A549 (cell line): ENCODE data around the gene SLC39A11. TPM values are rescaled to one million over a fixed set of nuclear protein-coding genes. Genes with fewer than 3 reads are reported as not detected.

Experiments used
- ATAC-seq, 2 experiments: fragments of 200-7000 bp in 1 of 2; fragments of >200 bp in 1 of 2; cut with Nextera tagmentation in 1 of 2; cut with Tn5 transposase in 1 of 2; 3 replicates each; pipeline versions ENCODE4 v1.8.0 to v1.9.1; 2018 to 2020; ENCODE audit warnings: mild to moderate bottlenecking in 1 of 2, moderate library complexity in 1 of 2
- CTCF ChIA-PET: fragments of 300-600 bp; sonication (Branson Sonifier 250); formaldehyde crosslinking; extraction: SDS; loops from one replicate; lab custom pipeline; 2021; ENCODE audit warnings: antibody characterized with exemption, inconsistent platforms; lab: Yijun Ruan, JAX
- POLR2A ChIA-PET: fragments of 350-600 bp; formaldehyde crosslinking; extraction: SDS; loops from one replicate; lab custom pipeline; 2021; ENCODE audit warnings: antibody characterized with exemption, inconsistent platforms; lab: Yijun Ruan, JAX
- DNase-seq, 2 experiments: peaks; one replicate each; pipeline versions ENCODE4 v3.0.0 to v3.0.0-alpha.2; 2011 to 2016; ENCODE audit warnings: low read depth in 1 of 2, low spot score in 1 of 2
- FAIRE-seq: peaks from 2 replicates; lab custom pipeline; 2011; peaks lifted over from hg19 to GRCh38; lab: Jason Lieb, UNC
- H3K27ac ChIP-seq, 2 experiments: fragments of >200 bp; sonication (Bioruptor Twin); formaldehyde crosslinking; 3 replicates each; pipeline ENCODE4 v1.5.1; 2016 to 2017
- H3K4me1 ChIP-seq: fragments of >200 bp; sonication (Bioruptor Twin); formaldehyde crosslinking; 3 replicates; pipeline ENCODE4 v1.6.1; 2016
- H3K4me2 ChIP-seq: fragments of >200 bp; sonication (Bioruptor Twin); formaldehyde crosslinking; 3 replicates; pipeline ENCODE4 v1.6.1; 2016
- H3K4me3 ChIP-seq: fragments of >200 bp; sonication (Bioruptor Twin); formaldehyde crosslinking; 3 replicates; pipeline ENCODE4 v1.5.1; 2016
- H3K9me3 ChIP-seq: fragments of >200 bp; sonication (Bioruptor Twin); formaldehyde crosslinking; 3 replicates; pipeline ENCODE4 v1.6.1; 2016
- BHLHE40 ChIP-seq: IDR thresholded peaks from 2 replicates; pipeline ENCODE4 v1.6.1; 2012; ENCODE audit warnings: low read depth, low read length, inconsistent platforms
- CBX2 ChIP-seq: fragments of 200-600 bp; sonication (generic); IDR thresholded peaks from 2 replicates; pipeline ENCODE4 v1.6.1; 2016; ENCODE audit warnings: low read depth, mild to moderate bottlenecking, borderline replicate concordance
- EHF ChIP-seq: fragments of 250-450 bp; sonication (Bioruptor Pico); IDR thresholded peaks from 2 replicates; pipeline ENCODE4 v1.5.0; 2020; ENCODE audit warnings: mild to moderate bottlenecking
- ESRRA ChIP-seq: fragments of 150-350 bp; IDR thresholded peaks from 2 replicates; pipeline ENCODE4 v1.6.1; 2014; ENCODE audit warnings: mild to moderate bottlenecking, low read length, borderline replicate concordance
- FOSL2 ChIP-seq, 2 experiments: fragments of 450-650 bp in 1 of 2; fragments of >200 bp in 1 of 2; sonication (Bioruptor Twin) in 1 of 2; formaldehyde crosslinking; IDR thresholded peaks; 2 replicates each; pipeline versions ENCODE4 v1.5.0 to v1.6.1; 2016 to 2020; ENCODE audit warnings: mild to moderate bottlenecking in 1 of 2, moderate library complexity in 1 of 2
- HEYL ChIP-seq: fragments of 250-450 bp; sonication (Bioruptor Pico); IDR thresholded peaks from 2 replicates; pipeline ENCODE4 v1.8.0; 2021; ENCODE audit warnings: mild to moderate bottlenecking, moderate library complexity
- HOXB5 ChIP-seq: fragments of 250-450 bp; sonication (Bioruptor Pico); IDR thresholded peaks from 2 replicates; pipeline ENCODE4 v1.5.0; 2020; ENCODE audit warnings: mild to moderate bottlenecking, moderate library complexity
- JUN ChIP-seq, 2 experiments: fragments of >200 bp; sonication (Bioruptor Twin); formaldehyde crosslinking; IDR thresholded peaks; 2 replicates in 1 of 2; 3 replicates in 1 of 2; pipeline ENCODE4 v1.6.1; 2016 to 2017
- MAZ ChIP-seq: fragments of 150-350 bp; IDR thresholded peaks from 2 replicates; pipeline ENCODE4 v1.6.1; 2014; ENCODE audit warnings: antibody characterized with exemption, low read depth, low read length, borderline replicate concordance
- NPAS2 ChIP-seq: fragments of 250-450 bp; sonication (Bioruptor Pico); IDR thresholded peaks from 2 replicates; pipeline ENCODE4 v1.8.0; 2022; ENCODE audit warnings: mild to moderate bottlenecking, moderate library complexity, borderline replicate concordance
- NR3C1 ChIP-seq: fragments of >200 bp; sonication (Bioruptor Twin); formaldehyde crosslinking; IDR thresholded peaks from 3 replicates; pipeline ENCODE4 v1.6.1; 2017
- PHF8 ChIP-seq: fragments of 200-600 bp; sonication (generic); IDR thresholded peaks from 2 replicates; pipeline ENCODE4 v1.6.1; 2016; ENCODE audit warnings: low read depth, mild to moderate bottlenecking, antibody characterized with exemption, moderate library complexity, borderline replicate concordance
- POLR2A ChIP-seq: IDR thresholded peaks from 2 replicates; pipeline ENCODE4 v1.6.1; 2012; ENCODE audit warnings: mild to moderate bottlenecking, low read length
- RAD21 ChIP-seq, 2 experiments: fragments of >200 bp in 1 of 2; sonication (Bioruptor Twin) in 1 of 2; formaldehyde crosslinking in 1 of 2; IDR thresholded peaks in 1 of 2; conservative IDR thresholded peaks in 1 of 2; 2 replicates in 1 of 2; 3 replicates in 1 of 2; pipeline ENCODE4 v1.6.1; 2012 to 2018; ENCODE audit warnings: inconsistent platforms in 1 of 2
- RARB ChIP-seq: fragments of 250-450 bp; sonication (Bioruptor Pico); IDR thresholded peaks from 2 replicates; pipeline ENCODE4 v1.8.0; 2021; ENCODE audit warnings: mild to moderate bottlenecking, moderate library complexity
- RNF2 ChIP-seq: fragments of 200-600 bp; sonication (generic); IDR thresholded peaks from 2 replicates; pipeline ENCODE4 v1.6.1; 2016; ENCODE audit warnings: low read depth, mild to moderate bottlenecking, antibody characterized with exemption, moderate library complexity, borderline replicate concordance
- TFCP2L1 ChIP-seq: fragments of 250-450 bp; sonication (Bioruptor Pico); IDR thresholded peaks from 2 replicates; pipeline ENCODE4 v1.5.0; 2021; ENCODE audit warnings: mild to moderate bottlenecking
- ZC3H11A ChIP-seq: fragments of 450-650 bp; IDR thresholded peaks from 2 replicates; pipeline ENCODE4 v1.6.1; 2014; ENCODE audit warnings: antibody characterized with exemption, mild to moderate bottlenecking
- ZFP36 ChIP-seq: fragments of 450-650 bp; IDR thresholded peaks from 2 replicates; pipeline ENCODE4 v1.6.1; 2014; ENCODE audit warnings: borderline replicate concordance; ENCODE audit not compliant: partially characterized antibody
- ZSCAN20 ChIP-seq: fragments of 250-450 bp; sonication (Bioruptor Pico); IDR thresholded peaks from 2 replicates; pipeline ENCODE4 v1.8.0; 2022; ENCODE audit warnings: mild to moderate bottlenecking, moderate library complexity
- WGBS: methylation state at CpG from one replicate; pipeline ENCODE4 v1.1.6; 2017; ENCODE audit errors: missing lambda C conversion rate; 5-methylcytosine and 5-hydroxymethylcytosine counted together
- polyA plus RNA-seq, 4 experiments: library from polyadenylated mRNA; depleted of rRNA in 3 of 4; stranded (reverse); fragments of >200 nt; fragmentation: RNase III in 1 of 4; extraction: RNeasy Plus Mini Kit Qiagen cat#74134 plus additional on column Dnase treatment in 1 of 4; gene quantifications; 2 replicates in 3 of 4; 3 replicates in 1 of 4; pipeline ENCODE4 v1.2.3, GENCODE V29; 2011 to 2017
- TF ChIP-seq, protein P1 (sequence below): fragments of 200-600 bp; sonication (generic); IDR thresholded peaks from 2 replicates; pipeline ENCODE4 v1.6.1; 2016; ENCODE audit warnings: antibody characterized with exemption, mild to moderate bottlenecking, moderate library complexity
- TF ChIP-seq, protein P2 (sequence below): IDR thresholded peaks from 2 replicates; pipeline ENCODE4 v1.6.1; 2012; ENCODE audit warnings: low read depth, borderline replicate concordance
- TF ChIP-seq, protein P3 (sequence below): IDR thresholded peaks from 2 replicates; pipeline ENCODE4 v1.6.1; 2012
- TF ChIP-seq, protein P4 (sequence below): IDR thresholded peaks from 2 replicates; pipeline ENCODE4 v1.6.1; 2012

Gene SLC39A11
- polyA plus RNA-seq, 2 of the 4 experiments (the other 2 are of a cell fraction) = 18.4 to 25.2 TPM

DNA sequence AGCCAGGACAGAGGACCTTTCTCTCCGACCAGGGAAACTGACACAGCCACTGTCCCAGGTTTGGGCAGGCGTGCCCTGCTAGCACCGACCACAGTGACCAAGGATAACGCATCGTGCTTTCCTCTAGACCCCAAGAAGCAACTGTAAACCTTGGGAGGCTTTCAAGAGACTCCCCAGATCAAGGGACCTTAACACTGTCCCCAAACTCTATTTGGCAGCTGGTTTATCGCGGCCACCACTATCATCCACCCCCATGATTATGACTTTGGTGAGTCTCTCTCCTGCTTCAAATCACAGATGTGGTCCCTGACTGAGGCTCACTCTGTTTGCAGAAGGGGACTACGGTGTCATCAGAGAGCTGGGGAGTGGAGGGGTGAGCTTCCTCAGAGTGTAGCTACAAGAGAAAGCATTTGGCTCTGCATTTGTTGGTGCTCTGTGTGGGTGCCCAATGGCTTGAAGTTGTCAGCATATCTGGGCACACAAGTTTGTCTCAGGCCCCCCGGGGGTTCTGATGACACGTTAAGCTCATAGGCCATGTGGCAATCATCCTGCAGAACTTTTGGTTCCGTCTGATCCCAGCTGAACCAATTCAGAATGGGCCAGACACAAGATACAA is 408.0 kb downstream of the SLC39A11 start:
- Histone ChIP-seq H3K4me3 (peak overlapping the region; percentile 2; the same call in 1 of the 3 replicates), H3K9me3 (peaks cover 10% of the 10 kb centered on the region), H3K4me2 (peak overlapping the region; percentile 64), H3K27ac (peak overlapping the region; percentile 89 to 94), H3K4me1 (peaks cover 48% of the 10 kb centered on the region)
- DNase-seq = peak; percentile 48 to 59
- ChIA-PET CTCF (interaction anchor here (0.8 to 10.4 kb wide), 13 partner anchors 9 to 127 kb away, joined by 3 to 76 read pairs (median 12); no protein-coding TSS in a partner anchor), POLR2A (interaction anchor here (0.6 to 5.9 kb wide), 7 partner anchors 13 to 329 kb away, joined by 3 to 82 read pairs (median 5); no protein-coding TSS in a partner anchor)
- no peak for FAIRE-seq
- 37% methylated on average over 11 of the region's 11 CpGs for WGBS
- no peak for TF ChIP-seq BHLHE40
- no peak for TF ChIP-seq POLR2A
- TF ChIP-seq HEYL (CRISPR knock-in tag) = no peak
- TF ChIP-seq MAZ = no peak
- TF ChIP-seq ZC3H11A = 0 out of 2 replicates have a peak, but pooled peaks have one; percentile 2
- no peak for TF ChIP-seq NR3C1
- TF ChIP-seq NPAS2 (CRISPR knock-in tag) = 0 out of 2 replicates have a peak, but pooled peaks have one; percentile 2
- TF ChIP-seq EHF (CRISPR knock-in tag) = no peak
- TF ChIP-seq, protein P1, sequence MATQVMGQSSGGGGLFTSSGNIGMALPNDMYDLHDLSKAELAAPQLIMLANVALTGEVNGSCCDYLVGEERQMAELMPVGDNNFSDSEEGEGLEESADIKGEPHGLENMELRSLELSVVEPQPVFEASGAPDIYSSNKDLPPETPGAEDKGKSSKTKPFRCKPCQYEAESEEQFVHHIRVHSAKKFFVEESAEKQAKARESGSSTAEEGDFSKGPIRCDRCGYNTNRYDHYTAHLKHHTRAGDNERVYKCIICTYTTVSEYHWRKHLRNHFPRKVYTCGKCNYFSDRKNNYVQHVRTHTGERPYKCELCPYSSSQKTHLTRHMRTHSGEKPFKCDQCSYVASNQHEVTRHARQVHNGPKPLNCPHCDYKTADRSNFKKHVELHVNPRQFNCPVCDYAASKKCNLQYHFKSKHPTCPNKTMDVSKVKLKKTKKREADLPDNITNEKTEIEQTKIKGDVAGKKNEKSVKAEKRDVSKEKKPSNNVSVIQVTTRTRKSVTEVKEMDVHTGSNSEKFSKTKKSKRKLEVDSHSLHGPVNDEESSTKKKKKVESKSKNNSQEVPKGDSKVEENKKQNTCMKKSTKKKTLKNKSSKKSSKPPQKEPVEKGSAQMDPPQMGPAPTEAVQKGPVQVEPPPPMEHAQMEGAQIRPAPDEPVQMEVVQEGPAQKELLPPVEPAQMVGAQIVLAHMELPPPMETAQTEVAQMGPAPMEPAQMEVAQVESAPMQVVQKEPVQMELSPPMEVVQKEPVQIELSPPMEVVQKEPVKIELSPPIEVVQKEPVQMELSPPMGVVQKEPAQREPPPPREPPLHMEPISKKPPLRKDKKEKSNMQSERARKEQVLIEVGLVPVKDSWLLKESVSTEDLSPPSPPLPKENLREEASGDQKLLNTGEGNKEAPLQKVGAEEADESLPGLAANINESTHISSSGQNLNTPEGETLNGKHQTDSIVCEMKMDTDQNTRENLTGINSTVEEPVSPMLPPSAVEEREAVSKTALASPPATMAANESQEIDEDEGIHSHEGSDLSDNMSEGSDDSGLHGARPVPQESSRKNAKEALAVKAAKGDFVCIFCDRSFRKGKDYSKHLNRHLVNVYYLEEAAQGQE = 0 out of 2 replicates have a peak, but pooled peaks have one; percentile 3
- no peak for TF ChIP-seq ZSCAN20 (CRISPR knock-in tag)
- TF ChIP-seq FOSL2 (IDR thresholded peaks at IDR 0.05) = no peak
- no peak for TF ChIP-seq FOSL2 (CRISPR knock-in tag; IDR thresholded peaks at IDR 0.05)
- no peak for TF ChIP-seq ZFP36
- no peak for TF ChIP-seq TFCP2L1 (CRISPR knock-in tag)
- TF ChIP-seq HOXB5 (CRISPR knock-in tag) = no peak
- no peak for TF ChIP-seq CBX2
- TF ChIP-seq, protein P2, sequence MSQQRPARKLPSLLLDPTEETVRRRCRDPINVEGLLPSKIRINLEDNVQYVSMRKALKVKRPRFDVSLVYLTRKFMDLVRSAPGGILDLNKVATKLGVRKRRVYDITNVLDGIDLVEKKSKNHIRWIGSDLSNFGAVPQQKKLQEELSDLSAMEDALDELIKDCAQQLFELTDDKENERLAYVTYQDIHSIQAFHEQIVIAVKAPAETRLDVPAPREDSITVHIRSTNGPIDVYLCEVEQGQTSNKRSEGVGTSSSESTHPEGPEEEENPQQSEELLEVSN = no peak
- TF ChIP-seq ESRRA = no peak
- peak; percentile 28 to 39 for ATAC-seq

DNA sequence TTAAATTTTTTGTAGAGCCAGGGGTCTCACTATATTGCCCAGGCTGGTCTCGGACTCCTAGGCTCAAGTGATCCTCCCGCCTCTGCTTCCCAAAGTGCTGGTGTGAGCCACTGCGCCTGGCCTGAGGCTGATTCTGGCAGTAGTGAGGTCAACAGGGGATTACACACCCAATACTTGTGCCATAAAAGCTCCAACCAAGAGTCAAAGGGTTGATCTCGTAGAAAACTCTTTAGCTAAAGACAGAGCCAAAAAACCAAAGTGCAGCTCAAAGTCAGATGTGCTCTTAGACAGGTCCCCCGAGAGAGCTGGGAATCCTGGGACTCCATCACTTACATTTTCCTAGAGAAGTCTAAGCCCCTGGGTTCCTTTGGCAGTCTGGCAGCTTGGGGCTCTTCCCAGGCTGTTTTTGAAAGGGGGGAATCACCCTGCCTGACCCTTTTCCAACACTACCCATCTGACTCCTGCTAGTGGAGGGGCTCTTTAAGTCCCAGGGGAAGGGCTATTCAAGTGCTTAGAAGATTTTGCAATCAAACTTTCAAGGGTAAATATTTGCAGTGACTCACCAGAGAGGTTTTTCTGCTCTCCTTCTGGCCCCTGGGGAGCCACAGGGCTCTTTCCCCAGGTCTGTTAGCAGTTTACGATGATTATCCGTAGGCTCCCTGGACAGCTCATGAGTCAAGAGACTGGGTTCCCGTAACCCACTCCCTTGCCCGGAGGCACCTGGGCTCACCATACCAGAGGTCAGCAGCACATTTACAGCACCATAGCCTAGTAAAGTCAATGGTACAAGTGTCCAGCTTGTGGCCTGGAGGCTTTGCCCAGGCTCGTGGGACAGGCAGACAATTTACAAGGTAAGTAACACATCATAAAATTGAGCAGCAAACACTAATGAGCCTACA is 408.7 kb downstream of the SLC39A11 start:
- peak overlapping the region; percentile 64 for H3K4me2 ChIP-seq
- WGBS = 3% methylated on average over 9 of the region's 10 CpGs
- H3K4me3 ChIP-seq = peak overlapping the region; percentile 6; the same call in 1 of the 3 replicates
- peaks cover 10% of the 10 kb centered on the region for H3K9me3 ChIP-seq
- peaks cover 48% of the 10 kb centered on the region for H3K4me1 ChIP-seq
- ATAC-seq (peak; percentile 91 to 94), DNase-seq (peak; percentile 98 to 100), FAIRE-seq (peak; percentile 98)
- H3K27ac ChIP-seq = peak overlapping the region; percentile 89 to 94
- POLR2A ChIA-PET = interaction anchor here (0.6 to 5.9 kb wide), 10 partner anchors 13 to 329 kb away, joined by 3 to 82 read pairs (median 5); no protein-coding TSS in a partner anchor
- CTCF ChIA-PET = interaction anchor here (0.6 to 10.4 kb wide), 25 partner anchors 10 to 572 kb away, joined by 3 to 76 read pairs (median 4); no protein-coding TSS in a partner anchor
- TF ChIP-seq, protein P1 = peak; percentile 52
- TF ChIP-seq EHF (CRISPR knock-in tag) (peak; percentile 76; the same call in 1 of the 2 replicates), RNF2 (no peak), RARB (CRISPR knock-in tag) (no peak; the same call in 1 of the 2 replicates), RAD21 (conservative IDR thresholded peaks at IDR 0.05 in 1 of 2, IDR thresholded peaks at IDR 0.05 in 1 of 2) (peak; percentile 57 to 80), JUN (IDR thresholded peaks at IDR 0.05) (peak; percentile 99 to 100), PHF8 (no peak), ZSCAN20 (CRISPR knock-in tag) (peak; percentile 45; the same call in 1 of the 2 replicates)
- TF ChIP-seq, protein P3, sequence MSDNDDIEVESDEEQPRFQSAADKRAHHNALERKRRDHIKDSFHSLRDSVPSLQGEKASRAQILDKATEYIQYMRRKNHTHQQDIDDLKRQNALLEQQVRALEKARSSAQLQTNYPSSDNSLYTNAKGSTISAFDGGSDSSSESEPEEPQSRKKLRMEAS = peak; percentile 85
- TF ChIP-seq, protein P4, sequence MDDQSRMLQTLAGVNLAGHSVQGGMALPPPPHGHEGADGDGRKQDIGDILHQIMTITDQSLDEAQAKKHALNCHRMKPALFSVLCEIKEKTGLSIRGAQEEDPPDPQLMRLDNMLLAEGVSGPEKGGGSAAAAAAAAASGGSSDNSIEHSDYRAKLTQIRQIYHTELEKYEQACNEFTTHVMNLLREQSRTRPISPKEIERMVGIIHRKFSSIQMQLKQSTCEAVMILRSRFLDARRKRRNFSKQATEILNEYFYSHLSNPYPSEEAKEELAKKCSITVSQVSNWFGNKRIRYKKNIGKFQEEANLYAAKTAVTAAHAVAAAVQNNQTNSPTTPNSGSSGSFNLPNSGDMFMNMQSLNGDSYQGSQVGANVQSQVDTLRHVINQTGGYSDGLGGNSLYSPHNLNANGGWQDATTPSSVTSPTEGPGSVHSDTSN = peak; percentile 80
